LNCaP clone FGC (cell line): Measurements from ENCODE around the gene APOL4.
"Not testable (repeated sequence)": the region's sequence is repeated elsewhere in the genome, so short reads cannot be mapped to it uniquely, and the experiment has no call there.

ENCODE experiments used
- DNase-seq: peaks from one replicate; pipeline ENCODE4 v3.0.0-alpha.2; 2011; ENCODE audit warnings: low read depth
- H3K4me3 ChIP-seq: 2 replicates; pipeline ENCODE4 v1.5.1; 2011; ENCODE audit warnings: mild to moderate bottlenecking, low read depth, low read length, control low read depth
- CTCF ChIP-seq: IDR thresholded peaks from 2 replicates; pipeline ENCODE4 v1.5.1; 2012; ENCODE audit warnings: mild to moderate bottlenecking; ENCODE audit not compliant: control insufficient read depth, insufficient read depth; ENCODE audit errors: extremely low read depth

APOL4 gene

DNA sequence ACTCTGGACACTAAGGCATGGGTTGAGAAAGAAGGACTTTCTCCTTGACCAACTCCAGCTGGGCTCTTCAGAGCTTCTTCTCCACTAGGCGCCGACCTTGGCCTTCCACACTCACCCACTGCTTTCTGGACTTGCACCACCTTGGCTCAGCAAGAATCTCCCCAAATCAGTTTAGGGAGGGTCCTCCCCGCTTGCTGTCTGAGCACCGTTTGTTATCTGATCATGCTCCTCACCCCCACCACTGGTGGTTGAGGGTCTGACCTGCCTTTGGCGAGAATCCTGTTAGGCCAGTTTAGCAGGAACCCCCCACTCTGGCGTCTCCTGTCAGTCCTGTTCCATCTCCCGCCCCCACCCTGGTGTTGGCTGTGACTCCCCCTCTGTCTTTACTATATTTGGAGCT, 27.3 kb upstream of the APOL4 start:
- no peak for TF ChIP-seq CTCF
- DNase-seq: no peak
- H3K4me3 ChIP-seq: no peak overlapping the region

GRCh38 chr22:36228369-36228768, 26.8 kb upstream of the APOL4 start:
- H3K4me3 ChIP-seq, DNase-seq: not testable (repeated sequence)

DNA sequence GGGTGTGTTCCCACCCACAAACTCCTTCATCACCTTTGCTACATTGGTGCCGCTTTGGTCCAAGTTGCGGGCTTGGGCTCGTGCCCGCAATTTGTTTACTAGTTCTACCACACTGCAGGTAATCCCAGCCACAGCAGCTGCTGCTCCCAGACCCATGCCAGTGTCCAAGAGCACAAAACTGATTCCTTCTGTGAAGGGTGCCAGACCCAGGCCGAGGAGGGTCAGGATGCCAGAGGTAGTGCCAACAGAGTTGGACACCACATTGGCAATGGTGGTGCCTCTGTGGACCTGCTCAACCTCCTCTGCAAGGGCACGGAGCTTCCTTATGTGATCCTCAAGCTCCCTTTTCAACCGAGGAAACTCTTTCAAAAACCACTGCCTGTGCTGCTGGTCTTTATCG, 26.2 kb upstream of the APOL4 start:
- no peak overlapping the region for H3K4me3 ChIP-seq
- no peak for TF ChIP-seq CTCF
- DNase-seq: no peak

DNA sequence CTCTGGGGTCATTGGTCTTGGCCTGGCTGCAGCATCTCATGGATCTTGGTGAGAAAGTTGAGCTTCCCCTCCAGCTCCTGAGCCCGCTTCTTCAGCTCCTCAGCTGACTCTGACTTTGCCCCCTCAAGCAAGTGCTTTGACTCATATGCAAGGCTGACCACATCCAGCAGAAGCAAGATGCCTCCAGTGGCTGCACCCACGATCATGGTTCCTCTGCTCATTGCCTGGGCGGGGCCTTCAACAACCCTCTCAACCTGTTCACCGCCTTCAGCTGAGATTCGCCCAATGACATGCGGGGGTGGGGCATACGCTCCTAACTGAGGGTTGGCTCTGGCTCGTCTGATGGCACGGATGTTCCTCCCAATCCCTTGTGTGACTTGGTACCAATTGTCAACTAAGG, 25.8 kb upstream of the APOL4 start:
- no peak overlapping the region for H3K4me3 ChIP-seq
- TF ChIP-seq CTCF: no peak
- DNase-seq: no peak

- no peak for TF ChIP-seq CTCF
- no peak for DNase-seq
- H3K4me3 ChIP-seq: no peak overlapping the region
Observed at GRCh38 chr22:36226189-36226588, 24.6 kb upstream of the APOL4 start.

DNA sequence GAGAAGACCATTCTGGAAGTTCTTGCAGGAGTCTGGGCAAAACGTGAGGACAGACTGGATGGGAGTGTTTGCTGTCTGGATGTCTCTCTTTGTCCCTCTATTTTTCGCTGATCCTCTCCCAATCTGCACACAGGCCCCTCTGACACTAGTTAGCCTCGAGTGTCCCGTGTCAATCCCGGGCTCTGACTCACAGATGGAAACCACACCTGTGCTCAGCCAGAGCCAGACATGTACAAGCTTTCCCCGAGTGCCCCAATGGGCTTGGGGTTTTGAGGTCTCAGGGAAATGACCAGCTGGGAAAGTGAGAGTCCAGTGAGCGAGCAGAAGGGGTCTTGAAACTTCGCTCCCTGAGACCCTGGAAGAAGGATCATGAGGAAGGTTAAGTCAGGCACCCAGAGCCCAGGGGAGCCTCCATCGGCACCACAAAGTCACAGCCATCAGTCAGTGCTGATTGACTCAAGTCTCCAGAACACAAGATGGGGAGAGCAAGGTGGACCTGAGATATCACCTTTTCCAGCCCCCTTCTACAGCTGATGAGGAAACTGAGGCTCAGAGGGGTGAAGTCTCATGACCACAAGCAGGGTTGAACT, 23.8 kb upstream of the APOL4 start:
- no peak for TF ChIP-seq CTCF
- H3K4me3 ChIP-seq: no peak overlapping the region
- no peak for DNase-seq

GRCh38 chr22:36224245-36224644, 22.6 kb upstream of the APOL4 start:
- DNase-seq: no peak
- no peak for TF ChIP-seq CTCF
- H3K4me3 ChIP-seq: no peak overlapping the region
